Measurements from ENCODE around the gene NASP.
A peak's percentile ranks its signal among the peaks of the same experiment; 100 is the strongest.
"Not testable (repeated sequence)": the region's sequence is repeated elsewhere in the genome, so short reads cannot be mapped to it uniquely, and the experiment has no call there.

NASP gene

DNA sequence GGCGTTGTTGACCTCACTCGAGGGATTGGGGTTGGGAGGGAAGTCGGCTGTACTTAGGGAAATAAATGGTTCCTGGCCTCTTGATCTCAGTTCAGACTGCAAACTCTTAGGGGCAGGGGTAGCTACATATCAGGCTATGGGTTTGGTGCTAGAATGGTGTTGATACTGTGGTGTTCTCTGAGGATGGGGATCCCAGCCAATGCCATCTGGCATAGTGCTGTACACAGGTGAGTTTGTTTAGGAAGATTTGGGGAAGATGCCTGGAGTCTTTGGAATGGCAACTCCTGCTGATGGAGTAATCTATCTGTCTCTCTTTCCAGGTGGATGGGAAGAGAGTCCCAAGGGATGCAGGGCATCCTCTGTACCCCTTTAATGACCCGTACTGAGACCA is 14.3 kb upstream of the NASP start:
- no peak for DNase-seq (ENCODE audit: low read depth in 2 of 2)

- peak; percentile 36 to 39 for DNase-seq (ENCODE audit: low read depth in 2 of 2)
Measured at GRCh38 chr1:45569962-45570581, 13.8 kb upstream of the NASP start.

GRCh38 chr1:45570631-45571030 is 13.2 kb upstream of the NASP start:
- DNase-seq (ENCODE audit: low read depth in 2 of 2) = no peak

- DNase-seq (ENCODE audit: low read depth in 2 of 2) = no peak
Measured at GRCh38 chr1:45573231-45573804, 10.5 kb upstream of the NASP start.

GRCh38 chr1:45574105-45574626 is 9.7 kb upstream of the NASP start:
- no peak for DNase-seq (ENCODE audit: low read depth in 2 of 2)

GRCh38 chr1:45583264-45583665 is 576 bp upstream of the NASP start:
- peak; percentile 79 to 83 for DNase-seq (ENCODE audit: low read depth in 2 of 2)

DNA sequence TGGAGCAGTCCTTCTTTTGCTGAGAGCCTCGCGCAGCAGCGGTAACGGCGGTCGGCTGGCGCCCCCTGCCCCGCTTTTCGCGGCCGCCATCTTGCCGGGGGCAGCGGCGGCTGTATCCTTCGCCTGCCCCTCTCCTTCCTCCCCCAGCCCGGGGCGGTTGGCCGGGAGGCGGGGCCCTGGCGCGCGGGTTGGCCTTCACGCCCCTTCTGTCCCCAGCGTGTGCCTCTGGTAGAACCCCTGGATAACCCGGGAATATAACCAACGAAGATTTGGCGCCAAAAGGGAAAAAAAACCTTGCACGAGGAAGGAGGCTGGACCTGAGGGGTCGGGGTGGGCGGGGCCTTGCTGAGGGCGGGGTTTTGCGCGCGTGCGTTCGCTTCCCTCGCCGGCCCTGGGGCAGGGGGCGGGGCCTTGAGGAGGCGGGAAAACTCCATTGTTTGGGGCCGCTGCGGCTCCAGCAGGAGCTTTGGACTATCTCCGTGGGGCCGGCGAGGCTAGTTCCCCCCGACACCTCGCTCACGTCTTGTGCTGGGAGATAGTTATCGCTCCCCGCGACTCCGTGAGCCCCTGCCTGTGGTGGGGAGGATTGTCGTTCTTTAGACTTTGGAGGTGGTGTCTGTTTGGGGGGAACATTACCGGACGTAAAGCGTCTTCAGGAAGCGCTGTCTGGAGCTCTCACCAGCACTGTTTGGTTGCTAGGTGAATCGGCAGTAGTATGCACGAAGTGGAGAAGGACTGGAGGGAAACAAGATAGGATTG is 689 bp downstream of the NASP start:
- DNase-seq (ENCODE audit: low read depth in 2 of 2) = peak; percentile 70 to 72

- no peak for DNase-seq (ENCODE audit: low read depth in 2 of 2)
Measured at GRCh38 chr1:45585110-45585426, 1.2 kb downstream of the NASP start.

GRCh38 chr1:45585496-45586075 is 1.7 kb downstream of the NASP start:
- DNase-seq (ENCODE audit: low read depth in 2 of 2) = no peak

- DNase-seq (ENCODE audit: low read depth in 2 of 2) = no peak
Measured at GRCh38 chr1:45586769-45587168, 2.9 kb downstream of the NASP start.

DNA sequence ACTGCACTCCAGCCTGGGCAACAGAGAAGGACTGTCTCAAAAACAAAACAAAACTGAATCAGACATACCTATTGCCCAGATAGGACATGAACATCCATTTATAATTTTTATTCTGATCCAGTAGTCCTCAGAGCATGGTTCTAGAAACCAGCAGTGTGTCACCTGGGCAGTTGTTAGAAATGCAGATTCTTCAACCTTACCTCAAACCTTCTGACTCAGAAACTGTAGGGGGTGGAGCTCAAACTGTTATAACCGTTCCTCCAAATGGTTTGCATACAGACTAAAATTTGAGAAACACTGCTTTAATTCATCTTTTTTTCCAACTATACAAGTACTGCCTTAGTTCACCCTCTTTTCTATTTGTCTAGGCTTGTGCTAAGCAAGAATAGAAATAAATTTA is 6.0 kb downstream of the NASP start:
- DNase-seq (ENCODE audit: low read depth in 2 of 2) = no peak

DNA sequence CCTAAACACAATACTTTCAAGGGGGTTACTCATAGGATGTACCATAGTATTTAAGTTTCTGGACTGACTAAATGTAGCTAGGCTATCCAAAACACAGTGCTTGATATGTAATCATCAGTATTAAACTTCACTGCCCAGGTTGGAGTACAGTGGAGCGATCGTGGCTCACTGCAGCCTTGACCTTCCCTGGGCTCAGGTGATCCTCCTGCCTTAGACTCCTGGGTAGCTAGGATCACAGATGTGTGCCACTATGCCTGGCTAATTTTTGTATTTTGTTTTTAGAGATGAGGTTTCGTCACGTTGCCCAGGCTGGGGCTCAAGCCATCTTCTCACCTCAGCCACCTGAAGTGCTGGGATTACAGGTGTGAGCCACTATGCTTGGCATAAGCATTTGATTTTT is 10.6 kb downstream of the NASP start:
- no peak for DNase-seq (ENCODE audit: low read depth in 2 of 2)

- not testable (repeated sequence) for DNase-seq (ENCODE audit: low read depth in 2 of 2)
Measured at GRCh38 chr1:45596765-45597164, 12.9 kb downstream of the NASP start.

DNA sequence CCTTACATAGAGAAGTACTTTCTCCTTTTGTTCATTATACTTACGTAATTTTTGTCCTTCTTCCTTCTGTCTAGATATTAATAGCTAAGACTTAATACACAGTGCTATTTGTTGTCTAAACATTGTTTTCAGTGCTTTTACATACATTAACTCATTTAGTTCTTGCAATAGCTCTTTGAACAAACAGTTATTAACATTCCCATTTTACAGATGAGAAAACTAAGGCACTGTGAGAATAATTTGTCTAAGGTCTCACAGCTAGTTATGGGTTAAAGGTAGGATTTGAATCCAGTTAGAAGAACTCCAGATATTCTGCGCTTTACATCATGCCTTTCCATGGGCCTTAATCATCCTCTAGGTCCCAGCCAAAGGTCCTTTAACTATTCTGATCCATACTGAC is 20.4 kb downstream of the NASP start:
- no peak for DNase-seq (ENCODE audit: low read depth in 2 of 2)

DNA sequence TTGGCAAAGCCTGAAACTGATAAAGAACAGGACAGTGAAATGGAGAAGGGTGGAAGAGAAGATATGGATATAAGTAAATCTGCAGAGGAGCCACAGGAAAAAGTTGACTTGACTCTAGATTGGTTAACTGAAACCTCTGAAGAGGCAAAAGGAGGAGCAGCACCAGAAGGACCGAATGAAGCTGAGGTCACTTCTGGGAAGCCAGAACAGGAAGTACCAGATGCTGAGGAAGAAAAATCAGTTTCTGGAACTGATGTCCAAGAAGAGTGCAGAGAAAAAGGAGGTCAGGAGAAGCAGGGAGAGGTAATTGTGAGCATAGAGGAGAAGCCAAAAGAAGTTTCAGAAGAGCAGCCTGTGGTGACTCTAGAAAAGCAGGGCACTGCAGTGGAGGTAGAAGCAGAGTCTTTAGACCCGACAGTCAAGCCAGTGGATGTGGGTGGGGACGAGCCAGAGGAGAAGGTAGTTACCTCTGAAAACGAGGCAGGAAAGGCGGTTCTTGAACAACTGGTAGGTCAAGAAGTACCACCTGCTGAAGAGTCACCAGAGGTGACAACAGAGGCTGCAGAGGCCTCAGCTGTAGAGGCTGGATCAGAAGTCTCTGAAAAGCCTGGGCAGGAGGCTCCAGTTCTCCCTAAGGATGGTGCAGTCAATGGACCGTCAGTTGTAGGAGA is 23.7 kb downstream of the NASP start:
- DNase-seq (ENCODE audit: low read depth in 2 of 2) = no peak

DNA sequence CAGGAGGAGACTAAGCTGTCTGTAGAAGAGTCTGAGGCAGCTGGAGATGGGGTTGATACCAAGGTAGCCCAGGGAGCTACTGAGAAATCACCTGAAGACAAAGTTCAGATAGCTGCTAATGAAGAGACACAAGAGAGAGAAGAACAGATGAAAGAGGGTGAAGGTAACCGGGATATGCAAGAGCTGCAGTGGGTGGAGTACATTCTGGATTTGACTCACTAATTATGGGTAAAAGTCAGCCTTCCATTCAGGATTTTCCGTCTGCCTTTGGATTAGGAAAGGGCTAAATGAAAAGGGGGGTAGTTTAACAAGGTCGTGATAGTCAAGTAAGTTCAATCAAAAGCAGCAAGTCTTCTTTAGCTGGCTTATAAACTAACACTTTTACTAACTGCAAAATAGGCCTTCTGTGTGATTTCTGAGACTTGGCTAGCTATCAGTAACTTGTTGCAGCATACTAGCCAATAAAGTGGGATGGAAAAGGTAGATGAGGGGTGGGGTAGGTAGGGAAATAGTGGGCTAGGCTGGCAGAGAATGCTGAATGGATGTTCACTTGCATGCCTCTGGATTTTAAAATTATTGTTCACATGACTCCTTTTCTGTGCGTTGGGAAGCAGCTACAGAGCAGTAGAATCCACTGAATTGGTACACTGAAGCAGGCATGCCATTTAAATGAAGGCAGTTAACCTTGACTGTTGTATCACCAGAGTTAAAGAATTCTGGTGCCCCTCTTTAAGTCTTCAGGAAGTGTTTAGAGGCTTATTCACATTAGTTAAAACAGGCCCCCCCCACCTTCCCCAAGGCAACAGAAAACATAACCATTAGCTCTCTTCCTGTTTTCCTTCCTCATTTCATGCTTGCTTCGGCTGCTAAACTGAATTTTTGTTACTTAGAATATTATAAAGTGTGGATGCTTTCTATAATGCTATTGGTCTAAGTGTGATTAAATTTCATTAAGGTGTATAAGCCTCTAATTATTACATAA is 24.6 kb downstream of the NASP start:
- no peak for DNase-seq (ENCODE audit: low read depth in 2 of 2)

- DNase-seq (ENCODE audit: low read depth in 2 of 2) = no peak
Measured at GRCh38 chr1:45610589-45611226, 26.9 kb downstream of the NASP start.

DNA sequence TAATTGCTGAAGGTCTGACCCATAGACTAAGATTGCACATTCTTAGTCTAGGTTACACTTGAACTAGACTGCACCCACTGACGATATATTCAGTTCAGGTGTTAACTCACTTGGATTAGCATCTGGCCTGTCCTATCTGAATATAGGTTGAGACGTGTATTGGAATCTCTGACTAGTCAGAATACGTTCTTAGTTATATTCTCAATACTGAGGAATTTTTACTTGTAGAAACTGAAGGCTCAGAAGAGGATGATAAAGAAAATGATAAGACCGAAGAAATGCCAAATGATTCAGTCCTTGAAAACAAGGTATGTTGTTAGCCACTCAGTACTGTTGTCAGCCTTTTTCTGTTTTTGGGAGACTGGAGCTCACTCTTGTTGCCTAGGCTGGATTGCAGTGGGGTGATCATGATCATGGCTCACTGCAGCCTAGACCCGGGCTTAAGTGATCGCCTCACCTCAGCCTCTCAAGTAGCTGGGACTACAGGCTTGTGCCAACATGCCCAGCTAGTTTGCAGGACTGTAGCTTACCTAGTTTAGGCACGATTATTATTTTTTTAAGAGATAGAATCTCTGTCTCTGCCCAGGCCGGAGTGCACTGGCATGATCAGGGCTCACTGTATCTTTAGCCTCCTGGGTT is 29.2 kb downstream of the NASP start:
- no peak for DNase-seq (ENCODE audit: low read depth in 2 of 2)

GRCh38 chr1:45615885-45616284 is 32.0 kb downstream of the NASP start:
- DNase-seq (ENCODE audit: low read depth in 2 of 2) = no peak

DNA sequence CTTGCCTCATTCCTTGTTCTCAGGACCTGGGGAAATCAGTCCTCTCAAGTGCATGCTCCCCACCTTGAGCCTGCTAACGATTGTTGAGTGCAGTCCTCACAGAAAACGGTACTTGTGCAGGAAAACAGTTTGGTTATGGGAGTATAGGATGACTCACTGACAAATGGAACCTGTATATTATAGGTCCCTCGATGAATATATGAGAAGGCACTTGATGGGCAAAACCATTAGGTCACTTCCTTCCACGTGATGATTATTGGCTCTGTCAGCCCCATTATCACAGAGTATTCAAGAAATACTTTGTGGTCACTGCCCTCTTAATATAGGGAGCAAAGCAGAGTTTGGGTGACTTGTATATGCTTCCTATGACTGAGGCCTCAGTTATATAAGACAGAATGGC is 33.8 kb downstream of the NASP start:
- DNase-seq (ENCODE audit: low read depth in 2 of 2) = no peak

All from stimulated activated CD8-positive, alpha-beta memory T cell treated with anti-CD3 and anti-CD28 coated beads, Interleukin-7, amount 100 ng/mL, for 1 hour (primary cell).